HUES6 (cell line): ENCODE data around the gene EEFSEC.

Experiments
- H3K27ac ChIP-seq: 2 replicates; pipeline ENCODE4 v1.7.0; 2013; ENCODE audit warnings: low read depth, mild to moderate bottlenecking, low read length, inconsistent platforms
- H3K27me3 ChIP-seq: 2 replicates; pipeline ENCODE4 v1.6.1; 2013; ENCODE audit warnings: low read length; ENCODE audit not compliant: control insufficient read depth, insufficient read depth
- H3K36me3 ChIP-seq: 2 replicates; pipeline ENCODE4 v1.6.1; 2013; ENCODE audit warnings: low read length; ENCODE audit not compliant: control insufficient read depth, insufficient read depth
- H3K4me1 ChIP-seq: 2 replicates; pipeline ENCODE4 v1.6.1; 2013; ENCODE audit warnings: low read length; ENCODE audit not compliant: control insufficient read depth, insufficient read depth
- H3K4me3 ChIP-seq: 2 replicates; pipeline ENCODE4 v1.5.1; 2013; ENCODE audit warnings: low read depth, low read length
- H3K9ac ChIP-seq: one replicate; pipeline ENCODE4 v1.6.1; 2013; ENCODE audit warnings: mild to moderate bottlenecking, low read length
- H3K9me3 ChIP-seq: 2 replicates; pipeline ENCODE4 v1.6.1; 2013; ENCODE audit warnings: low read depth, low read length; ENCODE audit not compliant: control insufficient read depth, insufficient read depth

The EEFSEC gene

GRCh38 chr3:128395500-128396162, 242.3 kb downstream of the EEFSEC start:
- no peaks in the 10 kb centered on the region for H3K27me3 ChIP-seq
- no peak overlapping the region for H3K4me3 ChIP-seq
- H3K9me3 ChIP-seq, result no peaks in the 10 kb centered on the region
- no peaks in the 10 kb centered on the region for H3K36me3 ChIP-seq
- peaks cover 6% of the 10 kb centered on the region; the same call in 1 of the 2 replicates for H3K4me1 ChIP-seq
- no peak overlapping the region for H3K9ac ChIP-seq
- H3K27ac ChIP-seq, result no peak overlapping the region

GRCh38 chr3:128397484-128397883, 244.2 kb downstream of the EEFSEC start:
- Histone ChIP-seq H3K27ac (no peak overlapping the region), H3K4me3 (no peak overlapping the region)

GRCh38 chr3:128398586-128398985, 245.3 kb downstream of the EEFSEC start:
- Histone ChIP-seq H3K27me3 (no peaks in the 10 kb centered on the region), H3K4me1 (peaks cover 7% of the 10 kb centered on the region; the same call in 1 of the 2 replicates), H3K27ac (no peak overlapping the region), H3K9me3 (no peaks in the 10 kb centered on the region), H3K36me3 (no peaks in the 10 kb centered on the region), H3K9ac (no peak overlapping the region), H3K4me3 (no peak overlapping the region)

More at GRCh38 chr3:128397484-128397883, 244.2 kb downstream of the EEFSEC start:
- H3K4me1 ChIP-seq, result peaks cover 7% of the 10 kb centered on the region; the same call in 1 of the 2 replicates
- H3K36me3 ChIP-seq, result no peaks in the 10 kb centered on the region
- no peaks in the 10 kb centered on the region for H3K9me3 ChIP-seq
- H3K9ac ChIP-seq, result no peak overlapping the region
- H3K27me3 ChIP-seq, result no peaks in the 10 kb centered on the region

- Histone ChIP-seq H3K36me3 (no peaks in the 10 kb centered on the region), H3K27ac (no peak overlapping the region), H3K4me1 (peaks cover 7% of the 10 kb centered on the region; the same call in 1 of the 2 replicates), H3K9ac (no peak overlapping the region), H3K9me3 (no peaks in the 10 kb centered on the region), H3K27me3 (no peaks in the 10 kb centered on the region), H3K4me3 (no peak overlapping the region)
These were observed 246.1 kb downstream of the EEFSEC start for GRCh38 chr3:128399221-128399915.

- H3K4me3 ChIP-seq, result no peak overlapping the region
- H3K27ac ChIP-seq, result no peak overlapping the region
- H3K9ac ChIP-seq, result no peak overlapping the region
- peaks cover 7% of the 10 kb centered on the region; the same call in 1 of the 2 replicates for H3K4me1 ChIP-seq
- no peaks in the 10 kb centered on the region for H3K9me3 ChIP-seq
- no peaks in the 10 kb centered on the region for H3K36me3 ChIP-seq
- no peaks in the 10 kb centered on the region for H3K27me3 ChIP-seq
These were observed 247.4 kb downstream of the EEFSEC start for GRCh38 chr3:128400671-128401070.

GRCh38 chr3:128402319-128402718, 249.0 kb downstream of the EEFSEC start:
- Histone ChIP-seq H3K27me3 (no peaks in the 10 kb centered on the region), H3K9me3 (no peaks in the 10 kb centered on the region), H3K4me1 (peaks cover 7% of the 10 kb centered on the region; the same call in 1 of the 2 replicates), H3K27ac (no peak overlapping the region), H3K36me3 (no peaks in the 10 kb centered on the region), H3K9ac (no peak overlapping the region), H3K4me3 (no peak overlapping the region)

- peaks cover 8% of the 10 kb centered on the region for H3K4me1 ChIP-seq
- H3K9me3 ChIP-seq, result no peaks in the 10 kb centered on the region
- H3K27ac ChIP-seq, result no peak overlapping the region
- no peaks in the 10 kb centered on the region for H3K27me3 ChIP-seq
- no peak overlapping the region for H3K4me3 ChIP-seq
- no peak overlapping the region for H3K9ac ChIP-seq
- no peaks in the 10 kb centered on the region for H3K36me3 ChIP-seq
These were observed 249.7 kb downstream of the EEFSEC start for GRCh38 chr3:128402998-128403397.

GRCh38 chr3:128404276-128405068, 251.2 kb downstream of the EEFSEC start:
- H3K36me3 ChIP-seq, result no peaks in the 10 kb centered on the region
- no peaks in the 10 kb centered on the region for H3K9me3 ChIP-seq
- H3K27ac ChIP-seq, result no peak overlapping the region
- peaks cover 15% of the 10 kb centered on the region for H3K4me1 ChIP-seq
- no peak overlapping the region for H3K9ac ChIP-seq
- no peaks in the 10 kb centered on the region for H3K27me3 ChIP-seq
- H3K4me3 ChIP-seq, result no peak overlapping the region

- Histone ChIP-seq H3K4me1 (peaks cover 20% of the 10 kb centered on the region), H3K4me3 (no peak overlapping the region)
These were observed 252.4 kb downstream of the EEFSEC start for GRCh38 chr3:128405554-128406277.

GRCh38 chr3:128407247-128407646, 254.0 kb downstream of the EEFSEC start:
- Histone ChIP-seq H3K27ac (no peak overlapping the region), H3K4me3 (no peak overlapping the region), H3K4me1 (peaks cover 19% of the 10 kb centered on the region), H3K9me3 (no peaks in the 10 kb centered on the region), H3K36me3 (no peaks in the 10 kb centered on the region), H3K27me3 (no peaks in the 10 kb centered on the region), H3K9ac (no peak overlapping the region)

More at GRCh38 chr3:128405554-128406277, 252.4 kb downstream of the EEFSEC start:
- no peak overlapping the region for H3K9ac ChIP-seq
- no peaks in the 10 kb centered on the region for H3K36me3 ChIP-seq
- no peaks in the 10 kb centered on the region for H3K9me3 ChIP-seq
- H3K27me3 ChIP-seq, result no peaks in the 10 kb centered on the region
- H3K27ac ChIP-seq, result no peak overlapping the region
